HepG2 (cell line): ENCODE measurements around the gene SLC6A9. TPM values are rescaled to one million over a fixed set of nuclear protein-coding genes. Genes with fewer than 3 reads are reported as not detected.

ENCODE experiments used
- CHD4 ChIP-seq: fragments of 200-600 bp; sonication (generic); IDR thresholded peaks from 2 replicates; pipeline ENCODE4 v1.7.0; 2017; ENCODE audit warnings: mild to moderate bottlenecking, low read length, borderline replicate concordance
- EZH2 ChIP-seq: conservative IDR thresholded peaks from 2 replicates; pipeline ENCODE4 v1.6.1; 2012; ENCODE audit warnings: mild to moderate bottlenecking, low read depth, low read length, moderate library complexity
- HIVEP1 ChIP-seq: sonication (generic); formaldehyde crosslinking; IDR thresholded peaks from 2 replicates; pipeline ENCODE4 v1.4.0; 2020; ENCODE audit warnings: mild to moderate bottlenecking, missing genetic modification reagents
- IKZF5 ChIP-seq: IDR thresholded peaks from 2 replicates; pipeline ENCODE4 v1.6.1; 2018; ENCODE audit warnings: missing genetic modification reagents, mild to moderate bottlenecking, missing compliant biosample characterization
- JUN ChIP-seq: sonication (generic); formaldehyde crosslinking; IDR thresholded peaks from 2 replicates; pipeline ENCODE4 v1.4.0; 2020; ENCODE audit warnings: mild to moderate bottlenecking, missing genetic modification reagents
- KDM6A ChIP-seq: IDR thresholded peaks from 2 replicates; pipeline ENCODE4 v1.6.1; 2016; ENCODE audit warnings: low read depth
- MXD1 ChIP-seq: sonication (generic); formaldehyde crosslinking; IDR thresholded peaks from 2 replicates; pipeline ENCODE4 v1.4.0; 2020; ENCODE audit warnings: mild to moderate bottlenecking, missing genetic modification reagents
- NR2F6 ChIP-seq, 2 experiments: IDR thresholded peaks; 2 replicates each; pipeline ENCODE4 v1.6.1; 2016; ENCODE audit warnings: antibody characterized with exemption in 1 of 2, mild to moderate bottlenecking in 1 of 2
- TCF12 ChIP-seq, 2 experiments: fragments of 450-650 bp in 1 of 2; sonication (generic) in 1 of 2; formaldehyde crosslinking in 1 of 2; IDR thresholded peaks; 2 replicates each; pipeline versions ENCODE4 v1.6.1 to v1.8.0; 2017 to 2022; ENCODE audit warnings: antibody characterized with exemption in 1 of 2, mild to moderate bottlenecking in 1 of 2, missing genetic modification reagents in 1 of 2, moderate library complexity in 1 of 2
- U2AF1 ChIP-seq: fragments of 200-400 bp; formaldehyde crosslinking; optimal IDR thresholded peaks from 2 replicates; pipeline ENCODE3; 2017; ENCODE audit warnings: mild to moderate bottlenecking, low read depth, low read length
- YY1 ChIP-seq: IDR thresholded peaks from 2 replicates; pipeline ENCODE4 v1.6.1; 2011; ENCODE audit warnings: low read length, low read depth, moderate library complexity, mild to moderate bottlenecking; ENCODE audit not compliant: insufficient read depth, insufficient replicate concordance
- ZBTB3 ChIP-seq: sonication (generic); formaldehyde crosslinking; IDR thresholded peaks from 2 replicates; pipeline ENCODE4 v1.4.0; 2020; ENCODE audit warnings: low read depth, mild to moderate bottlenecking, moderate library complexity, missing genetic modification reagents, borderline replicate concordance
- ZGPAT ChIP-seq: IDR thresholded peaks from 2 replicates; pipeline ENCODE4 v1.6.1; 2016; ENCODE audit warnings: mild to moderate bottlenecking
- ZHX2 ChIP-seq, 2 experiments: sonication (generic) in 1 of 2; formaldehyde crosslinking in 1 of 2; IDR thresholded peaks; 2 replicates each; pipeline versions ENCODE4 v1.6.1 to v1.9.0; 2014 to 2022; ENCODE audit warnings: antibody characterized with exemption in 1 of 2, borderline replicate concordance in 1 of 2, inconsistent platforms in 1 of 2, low read depth in 1 of 2, missing genetic modification reagents in 1 of 2
- ZNF230 ChIP-seq: sonication (generic); formaldehyde crosslinking; IDR thresholded peaks from 2 replicates; pipeline ENCODE4 v1.4.0; 2020; ENCODE audit warnings: mild to moderate bottlenecking, missing genetic modification reagents
- ZNF33B ChIP-seq: sonication (generic); formaldehyde crosslinking; IDR thresholded peaks from 2 replicates; pipeline ENCODE4 v1.5.1; 2020; ENCODE audit warnings: mild to moderate bottlenecking, missing genetic modification reagents
- polyA plus RNA-seq, 8 experiments: library from polyadenylated mRNA; depleted of rRNA in 3 of 8; stranded (reverse) in 7 of 8; unstranded in 1 of 8; fragments of >200 nt; fragmentation: Illumina TruSeq in 4 of 8; extraction: Trizol in 4 of 8; gene quantifications; 2 replicates each; pipeline versions ENCODE4 v1.2.1 to v1.2.3, GENCODE V29; 2011 to 2016; ENCODE audit warnings: low read depth in 4 of 8, missing spikeins in 1 of 8, mixed read lengths in 1 of 8; ENCODE audit not compliant: insufficient read depth in 1 of 8
- total RNA-seq, 5 experiments: library from RNA; depleted of rRNA; stranded (reverse); fragments of >200 nt; fragmentation: Illumina TruSeq; extraction: Trizol; gene quantifications; 2 replicates each; pipeline ENCODE4 v1.2.3, GENCODE V29; 2016; ENCODE audit warnings: low read depth in 1 of 5
- TF ChIP-seq, protein P1 (sequence below): IDR thresholded peaks from 2 replicates; pipeline ENCODE4 v1.6.1; 2016; ENCODE audit warnings: missing compliant biosample characterization, missing genetic modification reagents, borderline replicate concordance

Gene SLC6A9
- total and polyA plus RNA-seq, 2 of the 13 experiments (the other 11 are each of a cell fraction or from before 2014, with no cell fraction given) = 8.5 to 9.9 TPM

DNA sequence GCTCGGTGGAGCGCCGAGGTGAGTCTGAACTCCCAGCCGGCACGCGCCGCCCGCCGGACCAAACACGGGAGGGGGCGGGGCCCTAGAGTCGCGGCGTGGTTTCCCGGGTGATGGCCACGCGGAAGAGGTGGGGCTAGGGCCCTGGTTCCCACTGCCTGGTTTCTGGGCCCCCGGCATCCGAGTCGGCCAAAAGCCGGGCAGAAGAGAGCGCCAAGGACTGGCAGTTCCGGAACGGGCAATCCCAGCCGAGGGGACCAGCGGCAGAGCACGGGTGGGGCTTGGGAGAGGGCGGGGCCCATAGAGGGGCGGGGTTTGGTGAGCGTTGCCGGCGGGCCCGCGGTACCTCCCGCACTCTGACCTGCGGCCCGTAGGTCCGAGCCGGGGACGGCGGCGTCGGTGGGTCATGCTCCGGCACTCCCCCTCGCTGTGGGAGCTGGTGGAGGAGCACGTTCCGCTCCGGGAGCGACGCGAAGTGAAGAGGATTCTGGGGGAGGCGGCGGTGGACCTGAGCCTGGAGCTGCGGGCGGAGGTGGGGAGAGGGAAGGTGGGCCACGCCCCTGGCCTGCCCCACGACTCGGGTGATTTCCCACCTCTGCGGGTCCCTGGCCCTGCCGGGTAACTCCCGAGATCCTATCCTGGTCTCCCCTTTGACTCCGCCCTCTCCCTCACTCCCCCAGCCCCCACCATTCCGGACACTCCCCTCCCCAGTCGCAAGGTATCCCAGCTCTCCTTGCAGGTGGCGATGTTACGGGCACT lies 39.6 kb downstream of the SLC6A9 start, which contains the start of gene CCDC24 (continued):
- TF ChIP-seq IKZF5 (CRISPR knock-in tag) (0 out of 2 replicates have a peak, but pooled peaks have one; percentile 21), ZNF230 (CRISPR knock-in tag) (peak; percentile 62; the same call in 1 of the 2 replicates), ZHX2 (IDR thresholded peaks at IDR 0.05; ENCODE audit: low read depth) (0 out of 2 replicates have a peak, but pooled peaks have one; percentile 17), ZHX2 (CRISPR knock-in tag; IDR thresholded peaks at IDR 0.05; ENCODE audit: borderline replicate concordance) (no peak), YY1 (peak; percentile 27), MXD1 (CRISPR knock-in tag) (peak; percentile 70; the same call in 1 of the 2 replicates), ZGPAT (peak; percentile 41; the same call in 1 of the 2 replicates), EZH2 (no peak), ZNF33B (no peak), ZBTB3 (CRISPR knock-in tag) (0 out of 2 replicates have a peak, but pooled peaks have one; percentile 29), TCF12 (IDR thresholded peaks at IDR 0.05) (no peak), TCF12 (CRISPR knock-in tag; IDR thresholded peaks at IDR 0.05) (peak; percentile 54; the same call in 1 of the 2 replicates), HIVEP1 (0 out of 2 replicates have a peak, but pooled peaks have one; percentile 40), KDM6A (no peak), NR2F6 (IDR thresholded peaks at IDR 0.05) (no peak), NR2F6 (CRISPR knock-in tag; IDR thresholded peaks at IDR 0.05) (no peak; the same call in 1 of the 2 replicates), JUN (0 out of 2 replicates have a peak, but pooled peaks have one; percentile 35), U2AF1 (peak; percentile 61), CHD4 (no peak)
- TF ChIP-seq, protein P1, sequence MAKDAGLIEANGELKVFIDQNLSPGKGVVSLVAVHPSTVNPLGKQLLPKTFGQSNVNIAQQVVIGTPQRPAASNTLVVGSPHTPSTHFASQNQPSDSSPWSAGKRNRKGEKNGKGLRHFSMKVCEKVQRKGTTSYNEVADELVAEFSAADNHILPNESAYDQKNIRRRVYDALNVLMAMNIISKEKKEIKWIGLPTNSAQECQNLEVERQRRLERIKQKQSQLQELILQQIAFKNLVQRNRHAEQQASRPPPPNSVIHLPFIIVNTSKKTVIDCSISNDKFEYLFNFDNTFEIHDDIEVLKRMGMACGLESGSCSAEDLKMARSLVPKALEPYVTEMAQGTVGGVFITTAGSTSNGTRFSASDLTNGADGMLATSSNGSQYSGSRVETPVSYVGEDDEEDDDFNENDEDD (CRISPR knock-in tag) = peak; percentile 27; the same call in 1 of the 2 replicates
